VCaP (cell line): Measurements from ENCODE around the gene SPOPL.
A peak's percentile ranks its signal among the peaks of the same experiment; 100 is the strongest.
"Not testable (repeated sequence)": the region's sequence is repeated elsewhere in the genome, so short reads cannot be mapped to it uniquely, and the experiment has no call there.

Experiments used
- H3K27ac ChIP-seq: fragments of 450-650 bp; 2 replicates; pipeline ENCODE4 v1.5.1; 2017
- TF ChIP-seq, protein P1 (sequence below): fragments of 450-650 bp; conservative IDR thresholded peaks from 2 replicates; pipeline ENCODE4 v1.5.1; 2017; ENCODE audit warnings: mild to moderate bottlenecking, moderate library complexity

SPOPL gene

DNA sequence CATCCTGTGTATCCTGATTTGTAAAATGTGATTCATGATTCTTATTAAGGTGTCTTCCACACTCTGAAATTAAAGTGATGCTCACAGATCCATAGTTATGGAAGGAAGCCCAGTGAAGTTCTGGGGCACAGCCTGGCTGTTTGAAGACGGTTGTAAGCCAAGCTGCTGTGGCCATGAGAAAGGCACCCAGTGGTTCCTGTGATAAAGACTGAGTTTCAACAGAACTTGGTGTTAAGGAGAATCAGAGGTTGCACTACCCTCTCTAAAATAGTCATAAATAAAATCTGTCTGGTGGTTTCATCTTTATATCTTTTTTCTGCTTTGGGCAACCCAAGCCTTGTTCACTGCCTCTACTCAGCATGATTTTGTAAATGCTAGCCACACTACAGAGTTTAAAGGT, 32.2 kb upstream of the SPOPL start:
- H3K27ac ChIP-seq: no peak overlapping the region
- TF ChIP-seq, protein P1, sequence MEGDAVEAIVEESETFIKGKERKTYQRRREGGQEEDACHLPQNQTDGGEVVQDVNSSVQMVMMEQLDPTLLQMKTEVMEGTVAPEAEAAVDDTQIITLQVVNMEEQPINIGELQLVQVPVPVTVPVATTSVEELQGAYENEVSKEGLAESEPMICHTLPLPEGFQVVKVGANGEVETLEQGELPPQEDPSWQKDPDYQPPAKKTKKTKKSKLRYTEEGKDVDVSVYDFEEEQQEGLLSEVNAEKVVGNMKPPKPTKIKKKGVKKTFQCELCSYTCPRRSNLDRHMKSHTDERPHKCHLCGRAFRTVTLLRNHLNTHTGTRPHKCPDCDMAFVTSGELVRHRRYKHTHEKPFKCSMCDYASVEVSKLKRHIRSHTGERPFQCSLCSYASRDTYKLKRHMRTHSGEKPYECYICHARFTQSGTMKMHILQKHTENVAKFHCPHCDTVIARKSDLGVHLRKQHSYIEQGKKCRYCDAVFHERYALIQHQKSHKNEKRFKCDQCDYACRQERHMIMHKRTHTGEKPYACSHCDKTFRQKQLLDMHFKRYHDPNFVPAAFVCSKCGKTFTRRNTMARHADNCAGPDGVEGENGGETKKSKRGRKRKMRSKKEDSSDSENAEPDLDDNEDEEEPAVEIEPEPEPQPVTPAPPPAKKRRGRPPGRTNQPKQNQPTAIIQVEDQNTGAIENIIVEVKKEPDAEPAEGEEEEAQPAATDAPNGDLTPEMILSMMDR: no peak

GRCh38 chr2:138470941-138471340, 30.6 kb upstream of the SPOPL start:
- TF ChIP-seq, protein P1: no peak
- no peak overlapping the region for H3K27ac ChIP-seq

- no peak overlapping the region for H3K27ac ChIP-seq
- TF ChIP-seq, protein P1: no peak
Measured at GRCh38 chr2:138474100-138474825, 27.3 kb upstream of the SPOPL start.

- TF ChIP-seq, protein P1: no peak
- no peak overlapping the region for H3K27ac ChIP-seq
Measured at GRCh38 chr2:138475277-138475776, 26.2 kb upstream of the SPOPL start.

- H3K27ac ChIP-seq: no peak overlapping the region
- TF ChIP-seq, protein P1: no peak
Measured at GRCh38 chr2:138476186-138476585, 25.4 kb upstream of the SPOPL start.

DNA sequence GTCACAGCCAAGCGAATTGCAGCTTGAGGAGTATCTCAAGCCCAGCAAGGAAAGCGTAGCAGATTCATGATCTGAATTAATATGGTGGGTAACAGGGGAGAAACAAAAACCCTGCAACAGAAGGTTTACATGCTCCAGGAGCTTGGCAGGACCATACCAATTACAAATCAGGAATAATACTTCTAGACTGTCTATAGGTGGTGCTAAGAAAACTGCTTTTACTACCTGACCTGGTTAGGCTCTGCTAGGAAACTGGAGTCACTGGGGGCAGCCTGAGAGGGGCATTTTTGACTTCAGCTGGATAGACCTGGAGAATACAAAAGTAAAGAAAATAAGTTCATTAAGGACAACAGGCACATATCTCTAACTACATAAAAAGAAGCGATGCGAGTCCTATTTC, 24.6 kb upstream of the SPOPL start:
- no peak overlapping the region for H3K27ac ChIP-seq
- TF ChIP-seq, protein P1: peak; percentile 46

- H3K27ac ChIP-seq: not testable (repeated sequence)
Measured at GRCh38 chr2:138482796-138483195, 18.8 kb upstream of the SPOPL start.

- TF ChIP-seq, protein P1: no peak
- no peak overlapping the region for H3K27ac ChIP-seq
Measured at GRCh38 chr2:138485019-138485418, 16.6 kb upstream of the SPOPL start.
